Neural cell (in vitro differentiated cells): ENCODE measurements around the gene DPP6. TPM values are rescaled to one million over a fixed set of nuclear protein-coding genes. Genes with fewer than 3 reads are reported as not detected.

Experiments used
- H2AFZ ChIP-seq: fragments of 200-600, 300-800 bp; sonication (generic), shearing (Covaris generic); 2 replicates; pipeline ENCODE4 v1.6.0; 2014; ENCODE audit warnings: low read depth, mild to moderate bottlenecking, antibody characterized with exemption, low read length, moderate library complexity
- H3F3A ChIP-seq: fragments of 200-600 bp; shearing (Covaris generic); 2 replicates; pipeline ENCODE4 v1.6.1; 2016; ENCODE audit warnings: mild to moderate bottlenecking, moderate library complexity, mixed read lengths, antibody characterized with exemption, low read length; ENCODE audit not compliant: insufficient read depth, poor library complexity, severe bottlenecking
- H3K27ac ChIP-seq: fragments of 200-600, 300-800 bp; sonication (generic), shearing (Covaris generic); 2 replicates; pipeline ENCODE4 v1.5.1; 2014; ENCODE audit warnings: mild to moderate bottlenecking, low read length, moderate library complexity
- H3K27me3 ChIP-seq: fragments of 300-800, 200-600 bp; sonication (generic), shearing (Covaris generic); 2 replicates; pipeline ENCODE4 v1.6.0; 2014; ENCODE audit warnings: mild to moderate bottlenecking, low read depth, low read length, moderate library complexity; ENCODE audit not compliant: insufficient read depth
- H3K36me3 ChIP-seq: fragments of 300-800, 200-600 bp; sonication (generic), shearing (Covaris generic); 2 replicates; pipeline ENCODE4 v1.5.1; 2014; ENCODE audit warnings: mild to moderate bottlenecking, antibody characterized with exemption, low read length, moderate library complexity; ENCODE audit not compliant: insufficient read depth
- H3K4me2 ChIP-seq: fragments of 300-800, 200-600 bp; sonication (generic), shearing (Covaris generic); 2 replicates; pipeline ENCODE4 v1.6.0; 2014; ENCODE audit warnings: mild to moderate bottlenecking, low read length
- H3K4me3 ChIP-seq: fragments of 300-800, 200-600 bp; sonication (generic), shearing (Covaris generic); 2 replicates; pipeline ENCODE4 v1.5.1; 2014; ENCODE audit warnings: mild to moderate bottlenecking, low read length, moderate library complexity
- H3K79me2 ChIP-seq: fragments of 200-600 bp; shearing (Covaris generic); replicated peaks from 2 replicates; pipeline ENCODE4 v1.6.0; 2014; ENCODE audit warnings: mild to moderate bottlenecking, low read length, moderate library complexity; ENCODE audit not compliant: insufficient read depth
- H3K9ac ChIP-seq: fragments of 300-800, 200-600 bp; sonication (generic), shearing (Covaris generic); 2 replicates; pipeline ENCODE4 v1.6.1; 2016; ENCODE audit warnings: mild to moderate bottlenecking, low read length, mixed read lengths
- H3K9me2 ChIP-seq: fragments of 200-600 bp; shearing (Covaris generic); 2 replicates; pipeline ENCODE4 v1.6.1; 2016; ENCODE audit warnings: mild to moderate bottlenecking, low read length, mixed read lengths; ENCODE audit not compliant: insufficient read depth
- H3K9me3 ChIP-seq: fragments of 200-600, 300-800 bp; sonication (generic), shearing (Covaris generic); 2 replicates; pipeline ENCODE4 v1.6.1; 2016; ENCODE audit warnings: mild to moderate bottlenecking, mixed run types, low read length, moderate library complexity, mixed read lengths
- H4K20me1 ChIP-seq: fragments of 200-600 bp; shearing (Covaris generic); 2 replicates; pipeline ENCODE4 v1.6.1; 2016; ENCODE audit warnings: mild to moderate bottlenecking, mixed run types; ENCODE audit not compliant: insufficient read depth
- CTCF ChIP-seq: fragments of 450-650 bp; IDR thresholded peaks from 2 replicates; pipeline ENCODE4 v1.5.1; 2014; ENCODE audit warnings: antibody characterized with exemption, mild to moderate bottlenecking, moderate library complexity; ENCODE audit not compliant: poor library complexity, severe bottlenecking
- EP300 ChIP-seq: fragments of 450-650 bp; conservative IDR thresholded peaks from 2 replicates; pipeline ENCODE4 v1.6.1; 2014; ENCODE audit warnings: antibody characterized with exemption, mild to moderate bottlenecking, moderate library complexity; ENCODE audit not compliant: poor library complexity, severe bottlenecking
- EZH2 ChIP-seq: fragments of 200-600, 300-800 bp; shearing (Covaris generic), sonication (generic); IDR thresholded peaks from 2 replicates; pipeline ENCODE4 v1.6.1; 2014; ENCODE audit warnings: antibody characterized with exemption, low read length, borderline replicate concordance, mild to moderate bottlenecking; ENCODE audit not compliant: insufficient read depth, poor library complexity, severe bottlenecking
- MXI1 ChIP-seq: fragments of 450-650 bp; conservative IDR thresholded peaks from 2 replicates; pipeline ENCODE4 v1.6.1; 2014; ENCODE audit warnings: antibody characterized with exemption, mild to moderate bottlenecking; ENCODE audit not compliant: poor library complexity, severe bottlenecking
- POLR2AphosphoS5 ChIP-seq: IDR thresholded peaks from 2 replicates; pipeline ENCODE4 v1.6.1; 2012
- RAD21 ChIP-seq: fragments of 450-650 bp; conservative IDR thresholded peaks from 2 replicates; pipeline ENCODE4 v1.6.1; 2014; ENCODE audit warnings: antibody characterized with exemption, mild to moderate bottlenecking, moderate library complexity
- REST ChIP-seq: IDR thresholded peaks from 2 replicates; pipeline ENCODE4 v1.6.1; 2012; ENCODE audit warnings: borderline replicate concordance
- SMC3 ChIP-seq: fragments of 450-650 bp; conservative IDR thresholded peaks from 2 replicates; pipeline ENCODE4 v1.6.1; 2014; ENCODE audit warnings: antibody characterized with exemption, mild to moderate bottlenecking, moderate library complexity; ENCODE audit not compliant: poor library complexity
- TAF1 ChIP-seq: IDR thresholded peaks from 2 replicates; pipeline ENCODE4 v1.6.1; 2012; ENCODE audit warnings: low read depth
- polyA plus RNA-seq: library from polyadenylated mRNA; depleted of rRNA; stranded (reverse); fragments of >200 nt; gene quantifications from 2 replicates; pipeline ENCODE4 v1.2.3, GENCODE V29; 2014

DPP6 gene
- polyA plus RNA-seq, 1 donor from 2014 or later, result 20.4 TPM

GRCh38 chr7:154871928-154872750 is 819.9 kb downstream of the DPP6 start:
- Histone ChIP-seq H3K9me3 (no peaks in the 10 kb centered on the region), H3K9ac (no peak overlapping the region), H3K79me2 (no peaks in the 10 kb centered on the region), H3F3A (no peaks in the 10 kb centered on the region), H4K20me1 (no peaks in the 10 kb centered on the region), H3K36me3 (no peaks in the 10 kb centered on the region), H3K27me3 (no peaks in the 10 kb centered on the region), H3K4me2 (no peak overlapping the region), H3K27ac (no peak overlapping the region), H2AFZ (no peak overlapping the region), H3K4me3 (no peak overlapping the region), H3K9me2 (no peaks in the 10 kb centered on the region)
- TF ChIP-seq RAD21, result no peak
- no peak for TF ChIP-seq POLR2AphosphoS5
- no peak for TF ChIP-seq REST
- TF ChIP-seq EP300, result no peak

GRCh38 chr7:154872811-154873499 is 820.8 kb downstream of the DPP6 start:
- H3K27me3 ChIP-seq, result no peaks in the 10 kb centered on the region
- no peak overlapping the region for H3K9ac ChIP-seq
- no peaks in the 10 kb centered on the region for H3F3A ChIP-seq
- no peak overlapping the region for H3K4me3 ChIP-seq
- H2AFZ ChIP-seq, result no peak overlapping the region
- H3K36me3 ChIP-seq, result no peaks in the 10 kb centered on the region
- no peaks in the 10 kb centered on the region for H4K20me1 ChIP-seq
- H3K4me2 ChIP-seq, result no peak overlapping the region
- TF ChIP-seq SMC3 (no peak), POLR2AphosphoS5 (no peak), TAF1 (no peak), RAD21 (no peak), REST (no peak), MXI1 (no peak), CTCF (no peak), EZH2 (no peak), EP300 (no peak)
- H3K27ac ChIP-seq, result no peak overlapping the region
- no peaks in the 10 kb centered on the region for H3K9me3 ChIP-seq
- no peaks in the 10 kb centered on the region for H3K79me2 ChIP-seq
- H3K9me2 ChIP-seq, result no peaks in the 10 kb centered on the region
